SK-N-SH treated with all-trans-retinoic acid at 6 μM for 48 hours (cell line): ENCODE data around the gene UPP2.

Source experiments
- ATAC-seq: fragments of 200-7000 bp; cut with Tn5 transposase; 3 replicates; pipeline ENCODE4 v1.9.1; 2020; ENCODE audit warnings: mild to moderate bottlenecking, moderate library complexity
- CREB5 ChIP-seq: fragments of 250-450 bp; sonication (Bioruptor Pico); IDR thresholded peaks from 2 replicates; pipeline ENCODE4 v1.5.1; 2020; ENCODE audit warnings: low read depth, mild to moderate bottlenecking, moderate library complexity
- CSRNP3 ChIP-seq: fragments of 250-450 bp; sonication (Bioruptor Pico); IDR thresholded peaks from 2 replicates; pipeline ENCODE4 v1.5.1; 2021; ENCODE audit warnings: mild to moderate bottlenecking, moderate library complexity
- GLIS3 ChIP-seq: fragments of 250-450 bp; sonication (Bioruptor Pico); IDR thresholded peaks from 2 replicates; pipeline ENCODE4 v1.5.0; 2020; ENCODE audit warnings: mild to moderate bottlenecking, moderate library complexity
- ISL1 ChIP-seq: fragments of 250-450 bp; sonication (Bioruptor Pico); IDR thresholded peaks from 2 replicates; pipeline ENCODE4 v2.1.2; 2022; ENCODE audit warnings: mild to moderate bottlenecking, moderate library complexity
- OSR1 ChIP-seq: fragments of 250-450 bp; sonication (Bioruptor Pico); IDR thresholded peaks from 2 replicates; pipeline ENCODE4 v1.8.0; 2022; ENCODE audit warnings: moderate library complexity, mild to moderate bottlenecking, inconsistent platforms
- PATZ1 ChIP-seq: fragments of 250-450 bp; sonication (Bioruptor Pico); IDR thresholded peaks from 2 replicates; pipeline ENCODE4 v1.8.0; 2020; ENCODE audit warnings: mild to moderate bottlenecking, moderate library complexity, borderline replicate concordance
- PPARA ChIP-seq: fragments of 250-450 bp; sonication (Bioruptor Pico); IDR thresholded peaks from 2 replicates; pipeline ENCODE4 v1.5.0; 2020; ENCODE audit warnings: mild to moderate bottlenecking, borderline replicate concordance
- RARB ChIP-seq: fragments of 250-450 bp; sonication (Bioruptor Pico); IDR thresholded peaks from 2 replicates; pipeline ENCODE4 v1.8.0; 2021; ENCODE audit warnings: mild to moderate bottlenecking, moderate library complexity
- SNAI2 ChIP-seq: fragments of 250-450 bp; sonication (Bioruptor Pico); IDR thresholded peaks from 2 replicates; pipeline ENCODE4 v1.5.0; 2020; ENCODE audit warnings: mild to moderate bottlenecking, moderate library complexity
- TOX ChIP-seq: fragments of 250-450 bp; sonication (Bioruptor Pico); IDR thresholded peaks from 2 replicates; pipeline ENCODE4 v1.8.0; 2021; ENCODE audit warnings: mild to moderate bottlenecking, moderate library complexity, borderline replicate concordance
- TSHZ2 ChIP-seq: fragments of 250-450 bp; sonication (Bioruptor Pico); IDR thresholded peaks from 2 replicates; pipeline ENCODE4 v1.5.0; 2020; ENCODE audit warnings: mild to moderate bottlenecking, moderate library complexity
- ZC3H10 ChIP-seq: fragments of 250-450 bp; sonication (Bioruptor Pico); IDR thresholded peaks from 2 replicates; pipeline ENCODE4 v1.5.1; 2021; ENCODE audit warnings: mild to moderate bottlenecking, moderate library complexity
- ZFP3 ChIP-seq: fragments of 250-450 bp; sonication (Bioruptor Pico); IDR thresholded peaks from 2 replicates; pipeline ENCODE4 v1.5.0; 2020; ENCODE audit warnings: mild to moderate bottlenecking, moderate library complexity
- ZNF565 ChIP-seq: fragments of 450-650 bp; formaldehyde crosslinking; conservative IDR thresholded peaks from 2 replicates; pipeline ENCODE4 v1.5.0; 2020; ENCODE audit warnings: low read depth, mild to moderate bottlenecking, moderate library complexity

UPP2 gene

GRCh38 chr2:158114516-158114915, 12.8 kb downstream of the UPP2 start (continued):
- TF ChIP-seq CSRNP3 (CRISPR knock-in tag) (no peak), RARB (CRISPR knock-in tag) (no peak), OSR1 (CRISPR knock-in tag) (no peak), ZFP3 (CRISPR knock-in tag) (no peak), ZC3H10 (CRISPR knock-in tag) (no peak)

- no peak for ATAC-seq
- TF ChIP-seq CREB5: no peak
- TF ChIP-seq ZC3H10 (CRISPR knock-in tag): no peak
- no peak for TF ChIP-seq GLIS3 (CRISPR knock-in tag)
- TF ChIP-seq TSHZ2 (CRISPR knock-in tag): no peak
- TF ChIP-seq ISL1 (CRISPR knock-in tag): no peak
- TF ChIP-seq SNAI2 (CRISPR knock-in tag): no peak
- no peak for TF ChIP-seq PPARA (CRISPR knock-in tag)
- no peak for TF ChIP-seq CSRNP3 (CRISPR knock-in tag)
These were observed 13.6 kb downstream of the UPP2 start for GRCh38 chr2:158115202-158115767.

- TF ChIP-seq OSR1 (CRISPR knock-in tag) (no peak), ISL1 (CRISPR knock-in tag) (no peak), PATZ1 (CRISPR knock-in tag) (no peak), PPARA (CRISPR knock-in tag) (no peak), GLIS3 (CRISPR knock-in tag) (no peak), TSHZ2 (CRISPR knock-in tag) (no peak), ZNF565 (CRISPR knock-in tag) (no peak), TOX (no peak), CREB5 (no peak)
- no peak for ATAC-seq
These were observed 15.3 kb downstream of the UPP2 start for GRCh38 chr2:158116936-158117335.
